Hair follicle dermal papilla cell (primary cell): ENCODE data around the gene STYK1. TPM values are rescaled to one million over a fixed set of nuclear protein-coding genes. Genes with fewer than 3 reads are reported as not detected.

Source experiments
- total RNA-seq: library from RNA; depleted of rRNA; stranded (reverse); fragments of >200 nt; gene quantifications from 2 replicates; pipeline ENCODE4 v1.2.3, GENCODE V29; 2012

The STYK1 gene
- total RNA-seq, result 2.3 and 4.9 TPM in 2 replicates

GRCh38 chr12:10673659-10674384 is at the start of gene STYK1:
STYK1 (minus strand) TSS chr12:10674052; CDS start chr12:10634618, 39,434 bp downstream.

GRCh38 chr12:10722905-10723746 is 49.3 kb upstream of the STYK1 start, which contains the start of gene YBX3:
YBX3 (minus strand) TSS chr12:10723323; CDS start chr12:10723111, 212 bp downstream.

GRCh38 chr12:10613349-10614055 is 60.4 kb downstream of the STYK1 start, which contains the start of gene MAGOHB:
MAGOHB (minus strand) TSS chr12:10613609; CDS start chr12:10613532, 77 bp downstream.

Other genes starting within 250 kb of the STYK1 start
- not detected in 2 replicates for gene KLRC2, start 238.0 kb downstream of the STYK1 start, total RNA-seq
- not detected in 2 replicates for gene KLRC1, start 220.7 kb downstream of the STYK1 start, total RNA-seq
- 1.6 TPM in 2 replicates for gene EIF2S3B, start 168.2 kb downstream of the STYK1 start, total RNA-seq
- gene MAGOHB, start 60.4 kb downstream of the STYK1 start, total RNA-seq, result 13.5 and 15.1 TPM in 2 replicates
- gene YBX3, start 49.3 kb upstream of the STYK1 start, total RNA-seq, result 167 and 170 TPM in 2 replicates
- gene TAS2R7, start 128.6 kb upstream of the STYK1 start, total RNA-seq, result 0.16 TPM in 1 of 2 replicates, not detected in the other
- gene TAS2R8, start 133.2 kb upstream of the STYK1 start, total RNA-seq, result 0.12 TPM in 1 of 2 replicates, not detected in the other
- gene TAS2R9, start 136.1 kb upstream of the STYK1 start, total RNA-seq, result not detected in 2 replicates
- 1.2 and 1.8 TPM in 2 replicates for gene TAS2R10, start 152.3 kb upstream of the STYK1 start, total RNA-seq
- gene PRR4, start 175.4 kb upstream of the STYK1 start, total RNA-seq, result 1.7 and 10.5 TPM in 2 replicates
- 19.8 and 37.5 TPM in 2 replicates for gene PRH1, start 210.2 kb upstream of the STYK1 start, total RNA-seq
- gene TAS2R13, start 235.5 kb upstream of the STYK1 start, total RNA-seq, result 1.8 and 3.4 TPM in 2 replicates